Measurements from ENCODE around the gene EOLA1. TPM values are rescaled to one million over a fixed set of nuclear protein-coding genes. Genes with fewer than 3 reads are reported as not detected.
"Not testable (repeated sequence)": the region's sequence is repeated elsewhere in the genome, so short reads cannot be mapped to it uniquely, and the experiment has no call there.

Gene EOLA1
- total and polyA plus RNA-seq, 7 donors, result 23.9 to 36.6 (median 24.8) TPM

- H3K9me3 ChIP-seq; H3K27me3 ChIP-seq (ENCODE audit: insufficient read depth in 3 of 3, low read length in 2 of 3); H3K36me3 ChIP-seq (ENCODE audit: insufficient read depth in 1 of 2, low read depth in 1 of 2); H3K4me3 ChIP-seq; DNase-seq; H3K27ac ChIP-seq; H3K4me1 ChIP-seq; intact Hi-C loops (cut with DNase I): not testable (repeated sequence)
- 36 to 67% (median 42%) methylated on average over 2 to 8 of the region's 13 CpGs for WGBS, 3 donors
- ATAC-seq, result peak; percentile 33 to 72 (median 57)
Observed at GRCh38 chrX:149526318-149527033, 14.3 kb upstream of the EOLA1 start.

GRCh38 chrX:149527705-149528104 lies 13.1 kb upstream of the EOLA1 start:
- intact Hi-C loops (cut with DNase I), result no loop called here
- no peak for DNase-seq
- no peaks in the 10 kb centered on the region for H3K27me3 ChIP-seq (ENCODE audit: insufficient read depth in 3 of 3, low read length in 2 of 3)
- H3K36me3 ChIP-seq (ENCODE audit: insufficient read depth in 1 of 2, low read depth in 1 of 2), result peaks cover 0 to 14% of the 10 kb centered on the region in 2 donors
- ATAC-seq, result peak; percentile 34 to 71 (median 46)
- no peak overlapping the region for H3K27ac ChIP-seq
- H3K4me3 ChIP-seq, result no peak overlapping the region
- H3K4me1 ChIP-seq, result no peaks in the 10 kb centered on the region
- TF ChIP-seq CTCF (IDR thresholded peaks at IDR 0.05), result peak; percentile 33
- WGBS, 3 donors, result 50 to 75% (median 60%) methylated on average over 1 of the region's 1 CpG
- H3K9me3 ChIP-seq, result no peaks in the 10 kb centered on the region

- TF ChIP-seq CTCF (IDR thresholded peaks at IDR 0.05), result no peak
- H3K27me3 ChIP-seq (ENCODE audit: insufficient read depth in 3 of 3, low read length in 2 of 3), result no peaks in the 10 kb centered on the region
- H3K4me3 ChIP-seq, result no peak overlapping the region
- WGBS, 3 donors, result 35 to 94% (median 81%) methylated on average over 1 of the region's 1 CpG
- H3K9me3 ChIP-seq, result no peaks in the 10 kb centered on the region
- ATAC-seq (no peak), DNase-seq (no peak)
- H3K36me3 ChIP-seq (ENCODE audit: insufficient read depth in 1 of 2, low read depth in 1 of 2), result peaks cover 0 to 14% of the 10 kb centered on the region in 2 donors
- H3K4me1 ChIP-seq, result no peaks in the 10 kb centered on the region
- intact Hi-C loops (cut with DNase I), result no loop called here
- H3K27ac ChIP-seq, result no peak overlapping the region
Observed at GRCh38 chrX:149528381-149528780, 12.4 kb upstream of the EOLA1 start.

- TF ChIP-seq CTCF (IDR thresholded peaks at IDR 0.05), result no peak
- no peak for ATAC-seq
- no peaks in the 10 kb centered on the region for H3K4me1 ChIP-seq
- no peaks in the 10 kb centered on the region for H3K9me3 ChIP-seq
- H3K36me3 ChIP-seq (ENCODE audit: insufficient read depth in 1 of 2, low read depth in 1 of 2), result peaks cover 0 to 17% of the 10 kb centered on the region in 2 donors
- no peak for DNase-seq
- 59 to 94% (median 88%) methylated on average over 2 of the region's 2 CpGs for WGBS, 3 donors
- no peak overlapping the region for H3K4me3 ChIP-seq
- no peak overlapping the region for H3K27ac ChIP-seq
- no peaks in the 10 kb centered on the region for H3K27me3 ChIP-seq (ENCODE audit: insufficient read depth in 3 of 3, low read length in 2 of 3)
- intact Hi-C loops (cut with DNase I), result no loop called here
Observed at GRCh38 chrX:149531599-149531998, 9.2 kb upstream of the EOLA1 start.

GRCh38 chrX:149532868-149533267 lies 7.9 kb upstream of the EOLA1 start:
- ATAC-seq; H3K9me3 ChIP-seq; H3K27ac ChIP-seq; H3K4me3 ChIP-seq; H3K27me3 ChIP-seq (ENCODE audit: insufficient read depth in 3 of 3, low read length in 2 of 3); intact Hi-C loops (cut with DNase I); H3K4me1 ChIP-seq; DNase-seq: not testable (repeated sequence)
- WGBS, 3 donors, result 100% methylated on average over 1 of the region's 3 CpGs; no CpG with 5 or more reads in 1 of the 3 donors
- peaks cover 0 to 17% of the 10 kb centered on the region in 2 donors for H3K36me3 ChIP-seq (ENCODE audit: insufficient read depth in 1 of 2, low read depth in 1 of 2)

GRCh38 chrX:149533999-149534398 lies 6.8 kb upstream of the EOLA1 start:
- H3K9me3 ChIP-seq; intact Hi-C loops (cut with DNase I); ATAC-seq; DNase-seq; H3K4me3 ChIP-seq; H3K27ac ChIP-seq; H3K4me1 ChIP-seq; H3K27me3 ChIP-seq (ENCODE audit: insufficient read depth in 3 of 3, low read length in 2 of 3): not testable (repeated sequence)
- H3K36me3 ChIP-seq (ENCODE audit: insufficient read depth in 1 of 2, low read depth in 1 of 2), result peaks cover 0 to 17% of the 10 kb centered on the region in 2 donors
- WGBS, 3 donors, result 74 to 92% (median 87%) methylated on average over 3 to 10 of the region's 11 CpGs

GRCh38 chrX:149534926-149535602 lies 5.7 kb upstream of the EOLA1 start:
- H3K4me3 ChIP-seq; ATAC-seq; H3K4me1 ChIP-seq; H3K27me3 ChIP-seq (ENCODE audit: insufficient read depth in 3 of 3, low read length in 2 of 3); intact Hi-C loops (cut with DNase I); H3K9me3 ChIP-seq; H3K27ac ChIP-seq; DNase-seq: not testable (repeated sequence)
- peaks cover 0 to 17% of the 10 kb centered on the region in 2 donors for H3K36me3 ChIP-seq (ENCODE audit: insufficient read depth in 1 of 2, low read depth in 1 of 2)
- WGBS, 3 donors, result 53 to 86% (median 80%) methylated on average over 3 of the region's 3 CpGs

GRCh38 chrX:149537474-149537873 lies 3.3 kb upstream of the EOLA1 start:
- ATAC-seq; intact Hi-C loops (cut with DNase I); DNase-seq; H3K4me3 ChIP-seq; H3K4me1 ChIP-seq; H3K36me3 ChIP-seq (ENCODE audit: insufficient read depth in 1 of 2, low read depth in 1 of 2); H3K9me3 ChIP-seq; H3K27ac ChIP-seq; H3K27me3 ChIP-seq (ENCODE audit: insufficient read depth in 3 of 3, low read length in 2 of 3): not testable (repeated sequence)
- 78 to 90% (median 88%) methylated on average over 5 to 8 of the region's 11 CpGs for WGBS, 3 donors

All from psoas muscle (tissue), 8 donors.